HG03066 (cell line): ENCODE data around the gene MADD.

Experiments
- ATAC-seq: cut with Tn5 transposase; IDR thresholded peaks from one replicate; pipeline ENCODE4 v1.9.1; 2021; ENCODE audit warnings: low read depth; ENCODE audit not compliant: unreplicated experiment

The MADD gene

DNA sequence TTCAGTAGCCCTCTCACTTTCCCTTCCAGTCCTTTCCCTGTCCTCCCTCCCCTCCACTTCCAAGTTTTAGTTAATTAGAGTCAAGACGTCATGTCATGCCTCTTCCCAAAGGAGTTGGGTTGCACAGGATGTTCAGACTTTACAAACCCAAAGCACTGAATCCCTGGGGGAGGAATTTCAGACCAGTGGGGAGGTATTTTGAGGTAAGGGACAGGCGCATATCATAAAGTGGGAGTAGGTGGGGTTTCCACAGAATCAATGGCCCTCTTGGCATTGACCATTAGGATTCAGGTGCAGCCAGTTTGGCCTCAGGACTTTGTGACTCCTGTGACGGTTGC, 20.6 kb upstream of the MADD start:
- no peak for ATAC-seq

DNA sequence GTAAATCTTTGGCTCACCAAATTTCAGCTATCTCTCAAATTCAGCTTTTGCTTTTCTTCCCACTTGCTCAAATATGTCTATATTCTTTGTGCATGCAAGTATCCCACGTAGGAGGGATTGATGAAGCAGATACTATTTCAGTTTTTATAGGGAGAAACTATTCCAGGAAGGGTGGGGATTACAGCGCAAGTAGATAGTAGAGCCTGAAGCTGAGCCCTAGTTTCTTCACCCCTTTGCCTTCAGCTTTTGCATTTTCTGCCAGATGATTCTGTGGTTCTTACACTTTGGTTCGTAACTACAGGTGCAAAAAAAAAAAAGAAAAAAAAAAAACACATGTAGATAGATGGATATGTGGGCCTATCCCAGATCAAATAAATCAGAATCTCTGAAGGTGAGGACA, 18.2 kb upstream of the MADD start:
- no peak for ATAC-seq

GRCh38 chr11:47253660-47254059, 16.3 kb upstream of the MADD start:
- ATAC-seq = no peak

DNA sequence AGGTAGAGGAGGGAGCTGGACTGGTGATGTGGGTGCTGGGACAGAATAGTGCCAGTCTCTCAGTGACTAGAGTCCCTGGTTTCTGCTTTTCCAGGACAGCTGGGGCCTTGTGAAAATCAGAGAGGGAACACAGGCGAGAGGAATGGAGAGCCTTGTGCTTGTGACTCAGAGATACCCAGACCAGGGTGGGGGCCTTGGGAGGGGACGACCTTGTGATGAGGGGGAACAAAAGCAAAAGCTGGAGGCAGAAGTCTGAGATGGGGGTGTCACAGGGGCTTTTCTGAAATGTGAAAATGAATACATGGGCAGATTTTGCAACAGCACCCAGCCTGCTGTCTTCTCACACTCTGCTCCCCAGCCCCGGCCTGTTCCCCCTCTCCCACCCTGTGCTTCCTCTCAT, 15.5 kb upstream of the MADD start:
- ATAC-seq = no peak

DNA sequence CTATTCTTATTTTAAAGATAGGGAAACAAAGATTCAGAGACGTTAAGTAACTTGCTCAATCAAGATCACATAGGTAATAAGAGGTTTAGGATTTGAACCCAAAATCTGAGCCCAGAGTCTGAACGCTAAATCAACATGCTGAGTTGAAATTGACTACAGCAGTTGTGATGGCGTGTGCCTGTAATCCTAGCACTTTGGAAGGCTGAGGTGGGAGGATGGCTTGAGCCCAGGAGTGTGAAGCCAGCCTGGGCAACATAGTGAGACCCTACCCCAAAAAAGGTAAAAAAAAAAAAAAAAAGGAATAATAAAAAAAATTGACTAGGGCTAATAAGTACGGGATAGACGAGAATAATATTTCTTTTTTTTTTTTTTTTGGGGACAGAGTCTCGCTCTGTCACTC, 13.6 kb upstream of the MADD start:
- ATAC-seq = no peak

- no peak for ATAC-seq
Measured at GRCh38 chr11:47257177-47257516, 12.8 kb upstream of the MADD start.

GRCh38 chr11:47257517-47258316, 12.2 kb upstream of the MADD start, which contains the start of gene NR1H3:
NR1H3 (plus strand) TSS chr11:47257996; CDS start chr11:47259217, 1,221 bp downstream.
- no peak for ATAC-seq

- no peak for ATAC-seq
Measured at GRCh38 chr11:47258317-47258902, 11.5 kb upstream of the MADD start.

- no peak for ATAC-seq
Measured at GRCh38 chr11:47259232-47259977, 10.5 kb upstream of the MADD start.

GRCh38 chr11:47260366-47260765, 9.6 kb upstream of the MADD start:
- ATAC-seq = no peak

GRCh38 chr11:47261291-47261800, 8.6 kb upstream of the MADD start:
- no peak for ATAC-seq

- no peak for ATAC-seq
Measured at GRCh38 chr11:47264119-47264518, 5.8 kb upstream of the MADD start.

DNA sequence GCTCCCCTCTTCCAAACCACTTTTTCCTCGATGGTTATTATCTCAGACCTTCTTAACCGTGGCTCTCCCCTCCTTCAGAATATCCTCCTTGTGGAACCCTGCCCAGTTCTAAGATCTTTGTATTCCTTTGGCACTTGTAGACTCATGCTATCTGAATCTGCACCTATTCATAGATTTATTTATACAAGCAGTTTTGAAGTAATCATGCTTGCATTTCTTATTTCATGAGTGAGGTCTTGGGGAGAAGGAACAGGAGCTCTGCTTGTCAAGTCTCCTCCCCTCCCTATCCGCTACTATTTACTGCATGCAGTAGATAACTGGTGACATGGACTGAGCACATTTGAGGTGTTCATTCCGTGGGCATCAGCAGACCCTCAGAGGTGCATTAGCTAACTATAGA, 5.4 kb upstream of the MADD start:
- no peak for ATAC-seq

GRCh38 chr11:47267876-47268275, 2.1 kb upstream of the MADD start:
- ATAC-seq = no peak

DNA sequence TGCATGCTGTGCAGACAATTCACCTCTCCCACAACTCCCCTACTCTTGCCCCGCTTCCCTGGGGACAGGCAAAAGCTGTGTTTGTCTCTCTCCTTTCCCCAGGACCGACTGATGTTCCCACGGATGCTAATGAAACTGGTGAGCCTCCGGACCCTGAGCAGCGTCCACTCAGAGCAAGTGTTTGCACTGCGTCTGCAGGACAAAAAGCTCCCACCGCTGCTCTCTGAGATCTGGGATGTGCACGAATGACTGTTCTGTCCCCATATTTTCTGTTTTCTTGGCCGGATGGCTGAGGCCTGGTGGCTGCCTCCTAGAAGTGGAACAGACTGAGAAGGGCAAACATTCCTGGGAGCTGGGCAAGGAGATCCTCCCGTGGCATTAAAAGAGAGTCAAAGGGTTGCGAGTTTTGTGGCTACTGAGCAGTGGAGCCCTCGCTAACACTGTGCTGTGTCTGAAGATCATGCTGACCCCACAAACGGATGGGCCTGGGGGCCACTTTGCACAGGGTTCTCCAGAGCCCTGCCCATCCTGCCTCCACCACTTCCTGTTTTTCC, 1.4 kb upstream of the MADD start:
- no peak for ATAC-seq

DNA sequence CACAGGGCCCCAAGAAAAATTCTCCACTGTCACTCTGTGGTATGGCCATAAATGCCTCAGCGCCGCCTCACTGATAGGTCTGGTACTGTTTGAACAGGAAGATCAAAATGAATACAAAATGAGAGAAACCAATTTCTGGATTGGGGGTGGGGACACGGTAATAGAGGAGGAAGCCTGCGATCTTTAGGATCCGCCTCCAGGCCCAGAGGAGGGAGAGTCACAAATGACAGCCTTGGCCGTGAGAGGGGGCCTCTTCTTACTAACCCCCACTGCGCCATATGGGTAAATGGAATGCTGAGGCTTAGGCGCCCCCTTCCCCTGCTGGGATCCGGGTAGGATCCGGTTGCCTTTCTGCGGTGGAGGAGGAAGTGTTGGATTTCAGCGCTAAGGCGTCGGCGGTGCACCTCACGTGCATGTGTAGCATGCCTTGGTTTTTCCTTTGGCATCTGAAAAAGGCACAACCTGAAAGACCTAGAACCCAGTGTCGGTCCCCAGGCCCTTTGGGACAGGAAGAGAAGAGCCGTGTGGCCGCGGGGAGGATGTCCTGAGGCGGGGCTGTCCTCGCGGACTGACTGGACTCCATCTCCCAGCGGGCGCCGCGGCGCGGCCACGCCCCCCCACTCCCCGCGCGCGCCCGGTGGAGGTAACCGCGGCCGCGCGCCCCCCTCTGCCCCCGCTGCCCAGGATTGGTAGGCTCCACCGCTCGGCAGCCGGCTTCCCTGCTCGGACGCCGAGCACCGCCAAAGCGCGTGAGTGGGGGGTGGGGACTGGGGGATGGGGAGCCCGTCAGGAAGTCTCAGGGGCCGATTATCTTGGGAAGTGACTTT, 718 bp upstream of the MADD start:
- peak; percentile 49 for ATAC-seq

DNA sequence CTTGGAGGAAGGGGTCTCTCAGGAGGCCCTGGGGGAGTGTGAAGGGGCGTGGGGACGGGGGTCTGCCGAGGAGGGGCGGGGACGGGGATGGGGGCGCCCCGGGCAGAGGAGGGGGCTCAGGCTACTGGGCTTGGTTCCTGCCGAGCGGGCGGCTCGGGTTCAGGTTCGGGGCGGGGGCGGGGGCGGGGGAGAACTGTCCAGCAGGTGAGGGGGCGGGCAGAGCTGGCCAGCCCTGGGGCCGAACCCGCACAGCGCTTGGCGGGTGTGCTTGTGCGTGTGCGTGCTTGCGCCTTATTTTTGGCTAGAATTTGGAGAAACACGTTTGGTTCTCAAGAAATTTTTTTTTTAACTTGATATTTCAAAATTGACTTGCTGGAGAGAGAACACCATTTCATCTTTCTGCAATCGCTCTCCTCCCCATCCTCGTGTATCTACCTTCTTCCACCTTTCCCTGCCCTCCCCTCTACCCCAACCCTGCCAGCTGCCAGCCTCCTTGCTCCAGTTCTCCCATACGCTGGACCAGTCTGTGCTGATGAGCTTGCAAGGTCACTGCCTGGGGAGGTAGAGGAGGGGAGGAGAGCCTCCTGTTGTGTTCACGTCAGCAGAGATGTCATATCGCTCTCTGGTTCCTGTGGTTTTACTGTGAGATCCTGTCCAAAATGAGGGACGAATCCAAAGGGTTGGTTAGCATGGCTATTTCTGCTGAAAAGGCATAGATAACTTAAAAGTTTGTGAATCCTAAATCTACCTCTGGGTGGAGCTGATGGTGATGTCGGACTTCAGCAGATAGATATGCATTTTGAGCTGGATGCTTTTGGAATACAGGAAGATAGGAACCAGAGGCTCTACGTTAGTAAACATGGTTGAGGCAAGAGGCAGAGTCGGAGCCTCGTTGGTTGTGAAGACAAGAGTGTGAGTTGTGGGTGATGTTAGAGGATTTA, 668 bp downstream of the MADD start:
- ATAC-seq = no peak

GRCh38 chr11:47271328-47271727, 1.4 kb downstream of the MADD start:
- ATAC-seq = no peak

DNA sequence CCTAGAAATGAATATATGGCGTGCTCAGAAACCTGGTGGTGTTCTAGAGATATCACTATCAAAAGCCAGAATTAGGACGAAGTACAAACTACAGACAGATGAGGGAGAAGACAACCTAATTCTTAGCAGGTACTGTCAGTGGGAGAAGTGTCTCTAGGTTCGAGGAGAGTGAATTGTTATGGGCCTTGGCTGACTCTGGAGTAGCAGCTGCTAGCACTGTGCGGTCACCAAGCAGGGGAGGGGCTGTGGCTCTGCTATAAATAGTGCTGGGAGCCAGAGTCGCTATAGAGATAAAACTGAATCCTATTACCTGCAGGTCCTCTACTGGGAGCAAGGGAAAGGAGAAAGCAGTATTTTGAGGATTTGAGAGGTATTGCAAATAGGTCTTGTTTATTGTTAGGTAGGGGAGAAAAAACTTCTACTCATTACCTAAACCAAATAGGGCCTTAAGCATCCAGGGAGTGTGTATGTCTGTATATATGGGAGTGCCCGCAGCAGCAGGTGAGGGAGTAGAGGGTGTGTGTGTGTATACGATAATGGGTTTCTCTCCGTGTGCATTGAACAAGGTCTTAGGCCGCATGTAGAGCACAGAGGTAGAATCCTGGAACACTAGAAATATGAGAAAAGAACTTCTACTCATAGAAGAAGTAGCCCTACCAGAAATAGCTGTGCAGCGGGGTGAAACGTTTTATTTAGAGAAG, 2.2 kb downstream of the MADD start:
- ATAC-seq = peak; percentile 23
